ENCODE measurements around the gene DPP7. TPM values are rescaled to one million over a fixed set of nuclear protein-coding genes. Genes with fewer than 3 reads are reported as not detected.

Gene DPP7
- total and polyA plus RNA-seq, 9 of the 15 experiments (the other 6 are each of a cell fraction or from before 2014, with no cell fraction given): 0.99 to 365 (median 132) TPM

GRCh38 chr9:137114613-137115393, at the start of gene DPP7 (continued):
- no peak for TF ChIP-seq ZNF143 (CRISPR knock-in tag; IDR thresholded peaks at IDR 0.05)
- no peak for TF ChIP-seq ZNF224 (CRISPR knock-in tag; IDR thresholded peaks at IDR 0.05)
- TF ChIP-seq SMARCA5 (IDR thresholded peaks at IDR 0.05): no peak
- TF ChIP-seq ZNF140 (CRISPR knock-in tag; IDR thresholded peaks at IDR 0.05): no peak
- no peak for TF ChIP-seq PML (IDR thresholded peaks at IDR 0.05; ENCODE audit: low read length)
- TF ChIP-seq VEZF1 (CRISPR knock-in tag; IDR thresholded peaks at IDR 0.05): peak; percentile 62
- no peak for TF ChIP-seq CHD2 (IDR thresholded peaks at IDR 0.05; ENCODE audit: low read depth, low read length)
- TF ChIP-seq SAP30 (IDR thresholded peaks at IDR 0.05; ENCODE audit: borderline replicate concordance, insufficient read depth, low read depth, low read length, poor library complexity, severe bottlenecking): peak; percentile 84
- no peak for TF ChIP-seq CUX1 (CRISPR knock-in tag; IDR thresholded peaks at IDR 0.05)
- no peak for TF ChIP-seq ZNF134 (CRISPR knock-in tag; conservative IDR thresholded peaks at IDR 0.05)
- TF ChIP-seq SREBF1 (IDR thresholded peaks at IDR 0.05; ENCODE audit: borderline replicate concordance, low read depth, low read length): no peak
- TF ChIP-seq PTBP1 (IDR thresholded peaks at IDR 0.05; ENCODE audit: low read depth, low read length): no peak
- no peak for TF ChIP-seq SFPQ (IDR thresholded peaks at IDR 0.05; ENCODE audit: low read depth, low read length)
- peak; percentile 89 for TF ChIP-seq RB1 (IDR thresholded peaks at IDR 0.05; ENCODE audit: low read depth)
- TF ChIP-seq FOSL1 (tag; conservative IDR thresholded peaks at IDR 0.05): no peak
- no peak for TF ChIP-seq PBX2 (CRISPR knock-in tag; IDR thresholded peaks at IDR 0.05; ENCODE audit: low read depth)
- no peak for TF ChIP-seq PBX2 (tag; conservative IDR thresholded peaks at IDR 0.05; ENCODE audit: low read depth)

Measured in K562 (cell line).